GM12872 (cell line): ENCODE measurements around the gene VPS16.

Source experiments
- TF ChIP-seq, protein P1 (sequence below): IDR thresholded peaks from 3 replicates; pipeline ENCODE4 v1.5.1; 2011; ENCODE audit warnings: low read depth, mild to moderate bottlenecking, low read length, moderate library complexity; ENCODE audit not compliant: insufficient read depth

VPS16 gene

GRCh38 chr20:2900845-2901592 lies 60.5 kb downstream of the VPS16 start:
- TF ChIP-seq, protein P1, sequence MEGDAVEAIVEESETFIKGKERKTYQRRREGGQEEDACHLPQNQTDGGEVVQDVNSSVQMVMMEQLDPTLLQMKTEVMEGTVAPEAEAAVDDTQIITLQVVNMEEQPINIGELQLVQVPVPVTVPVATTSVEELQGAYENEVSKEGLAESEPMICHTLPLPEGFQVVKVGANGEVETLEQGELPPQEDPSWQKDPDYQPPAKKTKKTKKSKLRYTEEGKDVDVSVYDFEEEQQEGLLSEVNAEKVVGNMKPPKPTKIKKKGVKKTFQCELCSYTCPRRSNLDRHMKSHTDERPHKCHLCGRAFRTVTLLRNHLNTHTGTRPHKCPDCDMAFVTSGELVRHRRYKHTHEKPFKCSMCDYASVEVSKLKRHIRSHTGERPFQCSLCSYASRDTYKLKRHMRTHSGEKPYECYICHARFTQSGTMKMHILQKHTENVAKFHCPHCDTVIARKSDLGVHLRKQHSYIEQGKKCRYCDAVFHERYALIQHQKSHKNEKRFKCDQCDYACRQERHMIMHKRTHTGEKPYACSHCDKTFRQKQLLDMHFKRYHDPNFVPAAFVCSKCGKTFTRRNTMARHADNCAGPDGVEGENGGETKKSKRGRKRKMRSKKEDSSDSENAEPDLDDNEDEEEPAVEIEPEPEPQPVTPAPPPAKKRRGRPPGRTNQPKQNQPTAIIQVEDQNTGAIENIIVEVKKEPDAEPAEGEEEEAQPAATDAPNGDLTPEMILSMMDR, result no peak

DNA sequence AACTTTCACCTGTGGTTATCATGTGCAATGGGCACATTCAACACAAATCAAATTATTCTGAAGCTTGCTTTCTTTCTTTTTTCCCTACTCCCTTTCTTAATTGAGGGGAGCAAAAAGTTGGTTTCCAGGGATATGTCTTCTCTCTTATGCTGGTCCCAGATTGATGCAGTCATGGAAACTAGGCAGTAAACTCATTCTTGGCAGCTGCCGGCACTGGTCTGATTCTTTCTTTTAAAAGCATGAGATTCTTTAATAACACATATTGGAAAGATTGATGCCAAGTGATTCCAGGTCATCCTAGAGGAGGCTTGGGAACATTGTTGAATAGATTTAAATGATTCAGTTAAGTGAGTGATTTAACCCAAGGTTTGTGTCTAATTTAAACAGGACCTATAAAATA lies 61.7 kb downstream of the VPS16 start:
- TF ChIP-seq, protein P1, result no peak

GRCh38 chr20:2902818-2903217 lies 62.3 kb downstream of the VPS16 start:
- TF ChIP-seq, protein P1, result no peak

- TF ChIP-seq, protein P1, result no peak
Measured at GRCh38 chr20:2903686-2904085, 63.1 kb downstream of the VPS16 start.

DNA sequence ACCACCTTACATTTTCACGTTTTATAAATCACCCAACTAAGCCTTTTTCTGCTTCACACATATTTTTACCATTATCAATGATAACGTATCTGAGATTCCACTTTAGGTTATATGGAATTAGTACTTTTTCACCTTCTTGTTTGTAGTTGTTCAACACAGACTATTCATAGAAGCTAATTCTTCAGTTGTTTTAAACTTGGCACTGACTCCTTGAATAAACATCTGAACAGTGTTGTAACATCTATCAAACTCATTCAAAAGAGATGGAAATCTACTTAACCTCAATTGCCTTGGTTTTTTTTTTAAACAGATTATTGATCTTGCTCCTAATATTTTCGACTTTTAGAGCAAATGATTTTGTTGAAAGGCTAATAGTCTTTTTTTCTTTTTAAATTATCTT lies 67.0 kb downstream of the VPS16 start:
- TF ChIP-seq, protein P1, result no peak

DNA sequence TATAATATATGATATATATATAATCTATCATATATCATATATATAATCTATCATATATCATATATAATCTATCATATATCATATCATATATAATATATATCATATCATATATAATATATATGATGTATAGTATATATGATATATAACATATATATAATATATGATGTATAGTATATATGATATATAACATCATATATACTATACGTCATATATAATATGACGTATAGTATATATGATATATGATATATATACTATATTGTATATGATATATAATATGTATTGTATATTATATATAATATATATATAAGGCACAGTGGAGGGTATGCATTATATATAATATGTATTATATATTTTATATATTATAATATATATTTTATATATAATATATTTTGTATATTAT lies 69.4 kb downstream of the VPS16 start:
- TF ChIP-seq, protein P1, result no peak

DNA sequence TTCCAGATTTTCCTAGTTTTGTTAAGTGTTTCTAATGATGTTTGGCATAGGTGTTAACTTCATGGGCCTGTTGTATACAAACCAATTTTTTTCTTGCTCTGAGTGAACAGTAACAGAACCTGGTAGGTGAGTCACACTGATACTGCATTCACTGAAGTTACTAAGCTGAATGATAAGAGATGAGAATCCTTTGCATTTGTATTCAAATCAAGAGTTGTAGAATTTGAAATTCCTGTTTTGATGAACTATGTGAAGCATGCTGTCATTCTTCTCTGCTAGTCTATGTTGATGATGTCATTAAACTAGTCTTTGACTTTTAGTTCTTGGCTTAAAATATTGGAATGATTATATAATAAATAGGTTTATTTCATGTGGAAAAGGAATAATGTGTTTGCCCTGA lies 70.7 kb downstream of the VPS16 start:
- TF ChIP-seq, protein P1, result no peak
